Non-pigmented ciliary epithelial cell (primary cell): ENCODE results near the gene MARF1.
"Not testable (repeated sequence)": the region's sequence is repeated elsewhere in the genome, so short reads cannot be mapped to it uniquely, and the experiment has no call there.

Experiments used
- DNase-seq: peaks from one replicate; pipeline ENCODE4 v3.0.0-alpha.2; 2010; ENCODE audit warnings: low read depth

Gene MARF1, protein sequence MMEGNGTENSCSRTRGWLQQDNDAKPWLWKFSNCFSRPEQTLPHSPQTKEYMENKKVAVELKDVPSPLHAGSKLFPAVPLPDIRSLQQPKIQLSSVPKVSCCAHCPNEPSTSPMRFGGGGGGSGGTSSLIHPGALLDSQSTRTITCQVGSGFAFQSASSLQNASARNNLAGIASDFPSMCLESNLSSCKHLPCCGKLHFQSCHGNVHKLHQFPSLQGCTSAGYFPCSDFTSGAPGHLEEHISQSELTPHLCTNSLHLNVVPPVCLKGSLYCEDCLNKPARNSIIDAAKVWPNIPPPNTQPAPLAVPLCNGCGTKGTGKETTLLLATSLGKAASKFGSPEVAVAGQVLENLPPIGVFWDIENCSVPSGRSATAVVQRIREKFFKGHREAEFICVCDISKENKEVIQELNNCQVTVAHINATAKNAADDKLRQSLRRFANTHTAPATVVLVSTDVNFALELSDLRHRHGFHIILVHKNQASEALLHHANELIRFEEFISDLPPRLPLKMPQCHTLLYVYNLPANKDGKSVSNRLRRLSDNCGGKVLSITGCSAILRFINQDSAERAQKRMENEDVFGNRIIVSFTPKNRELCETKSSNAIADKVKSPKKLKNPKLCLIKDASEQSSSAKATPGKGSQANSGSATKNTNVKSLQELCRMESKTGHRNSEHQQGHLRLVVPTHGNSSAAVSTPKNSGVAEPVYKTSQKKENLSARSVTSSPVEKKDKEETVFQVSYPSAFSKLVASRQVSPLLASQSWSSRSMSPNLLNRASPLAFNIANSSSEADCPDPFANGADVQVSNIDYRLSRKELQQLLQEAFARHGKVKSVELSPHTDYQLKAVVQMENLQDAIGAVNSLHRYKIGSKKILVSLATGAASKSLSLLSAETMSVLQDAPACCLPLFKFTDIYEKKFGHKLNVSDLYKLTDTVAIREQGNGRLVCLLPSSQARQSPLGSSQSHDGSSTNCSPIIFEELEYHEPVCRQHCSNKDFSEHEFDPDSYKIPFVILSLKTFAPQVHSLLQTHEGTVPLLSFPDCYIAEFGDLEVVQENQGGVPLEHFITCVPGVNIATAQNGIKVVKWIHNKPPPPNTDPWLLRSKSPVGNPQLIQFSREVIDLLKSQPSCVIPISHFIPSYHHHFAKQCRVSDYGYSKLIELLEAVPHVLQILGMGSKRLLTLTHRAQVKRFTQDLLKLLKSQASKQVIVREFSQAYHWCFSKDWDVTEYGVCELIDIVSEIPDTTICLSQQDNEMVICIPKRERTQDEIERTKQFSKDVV (N-terminal part only)

DNA sequence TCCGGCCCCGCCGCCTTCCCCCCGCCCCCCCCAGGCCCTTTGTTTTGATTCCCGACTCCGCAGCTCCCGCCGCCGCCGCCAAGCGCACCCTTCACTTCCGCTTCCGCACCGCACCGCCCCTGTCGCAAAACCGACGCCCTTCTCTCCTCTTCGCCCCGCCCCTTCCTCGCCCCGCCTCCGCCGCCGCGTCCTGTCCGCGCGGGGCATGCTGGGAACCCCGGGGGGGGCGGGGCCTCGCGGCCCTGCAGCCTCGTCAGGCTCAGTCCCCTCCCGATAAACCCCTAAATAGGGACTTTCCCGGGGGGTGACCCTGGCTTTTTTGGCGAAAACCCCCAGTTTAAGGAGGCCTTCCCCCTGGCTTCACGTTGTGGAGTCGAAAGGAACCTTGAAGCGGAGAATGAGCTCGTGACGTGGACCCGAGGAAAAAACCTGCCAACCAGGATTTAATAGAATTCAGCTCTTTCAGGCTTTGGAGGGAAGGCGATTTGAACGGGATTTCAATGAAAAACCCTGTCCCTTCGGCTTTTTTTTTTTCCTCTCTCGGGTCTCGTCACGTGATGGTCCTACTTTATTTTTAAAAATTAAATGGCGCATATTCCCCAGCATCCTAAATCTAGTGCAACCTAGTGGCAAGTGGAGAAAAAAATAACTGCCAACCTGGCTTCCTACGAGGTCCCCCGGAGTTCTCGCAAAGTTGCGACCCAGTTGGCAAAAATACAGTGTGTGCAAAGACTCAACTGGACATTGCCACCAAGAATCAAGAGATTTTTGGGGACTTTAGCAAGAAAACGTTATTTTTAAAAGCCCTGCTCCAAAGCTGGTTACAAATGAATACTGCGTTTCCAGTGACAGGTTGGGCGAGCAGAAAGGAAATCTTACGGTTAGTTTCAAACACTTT lies at the start of gene MARF1:
TSS of gene MARF1 (minus strand) at position 107 of the 898 bp plus-strand sequence. CDS start 3,921 bp downstream, outside the sequence.
- DNase-seq, result peak; percentile 47

DNA sequence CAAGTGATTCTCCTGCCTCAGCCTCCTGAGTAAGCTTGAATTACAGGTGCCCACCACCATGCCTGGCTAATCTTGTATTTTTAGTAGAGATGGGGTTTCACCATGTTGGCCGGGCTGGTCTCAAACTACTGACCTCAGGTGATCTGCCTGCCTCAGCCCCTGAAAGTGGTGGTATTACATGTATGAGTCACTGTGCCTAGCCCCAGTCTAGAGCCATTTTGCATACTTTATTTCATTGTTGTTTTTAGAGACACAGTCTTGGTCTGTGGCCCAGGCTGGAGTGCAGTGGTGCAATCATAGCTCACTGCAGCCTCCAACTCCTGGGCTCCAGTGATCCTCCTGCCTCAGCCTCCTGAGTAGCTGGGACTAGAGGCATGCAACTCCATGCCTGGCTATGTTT lies 49.6 kb upstream of the MARF1 start:
- DNase-seq, result not testable (repeated sequence)

DNA sequence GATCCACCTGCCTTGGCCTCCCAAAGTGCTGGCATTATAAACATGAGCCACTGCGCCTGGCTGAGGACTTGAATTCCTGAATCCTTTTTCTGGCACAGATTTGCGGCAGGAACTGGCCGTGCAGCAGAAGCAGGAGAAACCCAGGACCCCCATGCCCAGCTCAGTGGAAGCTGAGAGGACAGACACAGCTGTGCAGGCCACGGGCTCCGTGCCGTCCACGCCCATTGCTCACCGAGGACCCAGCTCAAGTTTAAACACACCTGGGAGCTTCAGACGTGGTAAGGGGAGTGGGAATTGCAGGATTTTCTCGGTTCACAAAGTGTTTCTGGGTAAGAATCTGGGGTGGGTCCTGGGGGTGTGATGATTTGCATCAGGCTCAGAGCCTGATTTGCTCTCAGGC lies 48.1 kb upstream of the MARF1 start:
- no peak for DNase-seq

DNA sequence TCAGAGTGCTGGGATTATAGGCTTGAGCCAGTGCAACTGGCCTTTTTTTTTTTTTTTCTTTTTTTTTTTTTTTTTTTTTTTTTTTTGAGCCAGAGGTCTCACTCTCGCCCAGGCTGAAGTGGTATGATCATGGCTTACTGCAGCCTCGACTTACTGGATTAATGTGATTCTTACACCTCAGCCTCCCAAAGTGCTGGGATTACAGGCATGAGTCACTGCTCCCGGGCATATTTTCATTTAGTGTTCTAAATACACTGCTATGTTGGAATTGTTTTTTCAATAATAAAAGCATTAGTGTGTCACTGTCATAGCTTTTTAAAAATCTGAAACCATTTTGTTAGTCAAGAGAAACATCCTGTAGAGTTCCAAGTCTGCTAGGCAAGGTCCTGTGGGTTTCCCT lies 47.3 kb upstream of the MARF1 start:
- no peak for DNase-seq

DNA sequence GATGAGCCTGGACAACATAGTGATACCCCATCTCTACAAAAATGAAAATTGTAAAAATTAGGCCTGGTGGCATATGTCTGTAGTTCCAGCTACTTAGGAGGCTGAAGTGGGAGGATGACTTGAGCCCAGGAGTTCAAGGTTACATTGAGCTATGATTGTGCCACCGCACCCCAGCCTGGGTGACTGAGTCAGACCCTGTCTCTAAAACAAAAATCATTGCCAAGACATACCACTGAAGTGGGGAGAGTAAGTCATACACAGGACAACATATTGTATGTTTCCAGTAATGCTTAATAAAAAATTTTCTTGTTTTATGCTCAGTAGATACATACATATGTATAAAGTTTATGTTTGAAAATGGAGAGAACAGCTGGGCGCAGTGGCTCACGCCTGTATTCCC lies 46.3 kb upstream of the MARF1 start:
- no peak for DNase-seq

DNA sequence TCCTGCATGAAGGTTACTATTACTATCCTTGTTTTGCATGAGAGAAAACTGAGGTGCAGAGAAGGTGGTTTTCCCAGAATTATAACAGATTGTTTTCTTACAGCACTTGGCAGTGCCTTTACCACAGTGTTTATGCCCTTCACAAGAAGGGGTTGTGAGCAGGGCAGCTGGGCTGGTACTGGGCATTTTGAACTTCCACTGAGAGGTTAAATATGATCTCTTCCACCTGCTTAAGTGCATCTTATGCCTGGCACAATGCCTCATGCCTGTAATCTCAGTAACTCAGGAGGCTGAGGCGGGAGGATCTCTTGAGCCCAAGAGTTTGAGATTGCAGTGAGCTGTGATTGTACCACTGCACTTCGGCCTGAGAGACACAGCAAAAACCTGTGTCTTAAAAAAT lies 43.3 kb upstream of the MARF1 start:
- no peak for DNase-seq

DNA sequence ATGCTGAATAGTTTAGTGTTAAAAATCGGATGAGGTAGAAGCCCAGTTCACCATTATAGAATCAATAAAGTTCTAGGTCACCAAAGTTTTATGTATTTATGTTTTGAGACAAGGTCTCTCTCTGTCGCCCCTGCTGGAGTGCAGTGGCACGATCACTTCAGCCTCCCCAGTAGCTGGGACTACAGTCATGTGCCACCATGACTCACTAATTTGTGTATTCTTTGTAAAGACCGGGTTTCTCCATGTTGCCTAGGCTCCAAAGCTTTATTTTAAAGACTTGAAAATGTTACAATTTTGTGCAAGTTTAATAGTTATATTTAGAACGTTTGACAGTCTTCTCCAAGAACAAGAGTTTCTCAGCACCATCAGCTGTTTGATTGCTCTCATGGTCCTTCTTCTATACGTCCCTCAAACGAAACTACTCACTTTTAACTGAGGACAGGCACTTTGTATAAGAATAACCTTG lies 39.2 kb upstream of the MARF1 start:
- no peak for DNase-seq

DNA sequence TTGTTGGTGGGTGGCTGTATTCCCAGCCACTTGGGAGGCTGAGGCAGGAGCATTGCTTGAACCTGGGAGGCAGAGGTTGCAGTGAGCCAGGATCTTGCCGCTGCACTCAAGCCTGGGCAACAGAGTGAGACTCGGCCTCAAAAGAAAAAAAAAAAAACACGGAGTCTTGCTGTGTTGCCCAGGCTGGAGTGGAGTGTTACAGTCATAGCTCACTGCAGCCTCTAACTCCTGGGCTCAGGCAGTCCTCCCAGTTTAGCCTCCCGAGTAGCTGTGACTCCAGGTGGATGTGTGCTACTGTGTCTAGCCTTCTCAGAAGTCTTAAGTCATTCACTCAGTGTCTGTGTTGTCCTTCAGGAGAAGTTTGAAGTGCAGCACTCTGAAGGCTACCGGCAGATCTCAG lies 34.5 kb upstream of the MARF1 start:
- DNase-seq, result no peak

DNA sequence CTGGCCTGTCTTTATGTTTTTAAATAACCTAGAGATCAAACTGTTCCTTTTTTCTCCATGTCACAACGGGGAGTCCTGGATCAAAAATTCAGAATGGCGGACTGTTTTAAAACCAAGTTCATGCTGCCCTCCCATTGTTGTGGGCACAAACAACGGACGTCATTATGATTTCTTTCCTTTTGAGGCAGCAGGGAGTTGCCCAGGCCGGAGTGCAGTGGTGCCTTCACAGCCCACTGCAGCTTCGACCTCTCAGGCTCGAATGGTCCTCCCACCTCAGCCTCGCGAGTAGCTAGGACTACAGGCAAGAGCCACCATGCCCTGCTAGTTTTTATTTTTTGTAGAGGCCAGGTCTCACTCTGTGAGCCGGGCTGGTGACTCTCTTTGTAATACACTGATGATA lies 33.6 kb upstream of the MARF1 start:
- DNase-seq, result no peak

DNA sequence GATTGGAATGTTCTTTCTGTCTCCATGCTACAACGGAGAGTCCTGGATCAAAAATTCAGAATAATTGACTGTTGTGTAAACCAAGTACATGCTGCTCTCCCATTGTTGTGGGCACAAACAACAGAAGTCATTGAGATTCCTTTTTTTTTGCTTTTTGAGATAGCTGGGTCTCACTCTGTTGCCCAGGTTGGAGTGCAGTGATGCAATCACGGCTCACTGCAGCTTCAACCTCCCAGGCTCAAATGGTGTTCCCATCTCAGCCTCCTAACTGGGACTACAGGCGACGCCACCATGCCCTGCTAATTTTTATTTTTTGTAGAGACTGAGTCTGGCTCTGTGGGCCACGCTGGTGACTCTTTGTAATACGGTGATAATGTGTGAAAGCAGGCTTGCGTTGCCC lies 31.6 kb upstream of the MARF1 start:
- no peak for DNase-seq

DNA sequence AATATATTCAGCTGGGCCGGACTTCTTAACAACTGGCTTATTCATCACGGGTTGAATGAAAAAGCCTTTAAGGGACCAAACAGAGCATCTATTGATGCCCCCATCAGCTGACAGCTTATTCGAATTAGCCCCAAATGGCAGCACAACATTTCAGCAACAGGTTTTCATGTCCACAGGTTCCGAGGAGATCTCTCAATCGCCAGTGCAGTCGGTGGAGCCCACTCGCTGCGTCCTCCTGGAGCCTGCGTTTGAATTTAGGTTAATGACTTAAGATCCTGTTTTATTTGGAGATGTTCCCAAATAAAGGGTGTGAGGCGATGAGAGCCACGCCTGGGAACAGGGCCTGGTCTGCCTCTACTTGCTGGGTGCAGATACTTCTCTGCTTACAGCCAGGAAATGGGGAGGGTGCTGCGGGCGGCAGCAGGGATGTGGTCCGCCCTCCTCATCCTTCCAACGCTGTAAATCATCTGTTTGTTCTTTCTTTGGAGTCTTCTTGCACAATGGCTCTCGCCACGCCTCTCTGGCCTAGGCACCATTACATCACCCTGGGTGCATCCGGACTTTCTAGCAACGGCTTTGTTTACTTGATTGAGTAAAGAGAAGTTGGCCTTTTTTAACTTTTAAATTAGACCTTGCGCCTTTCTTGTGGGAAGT lies 29.7 kb upstream of the MARF1 start:
- DNase-seq, result peak; percentile 78

DNA sequence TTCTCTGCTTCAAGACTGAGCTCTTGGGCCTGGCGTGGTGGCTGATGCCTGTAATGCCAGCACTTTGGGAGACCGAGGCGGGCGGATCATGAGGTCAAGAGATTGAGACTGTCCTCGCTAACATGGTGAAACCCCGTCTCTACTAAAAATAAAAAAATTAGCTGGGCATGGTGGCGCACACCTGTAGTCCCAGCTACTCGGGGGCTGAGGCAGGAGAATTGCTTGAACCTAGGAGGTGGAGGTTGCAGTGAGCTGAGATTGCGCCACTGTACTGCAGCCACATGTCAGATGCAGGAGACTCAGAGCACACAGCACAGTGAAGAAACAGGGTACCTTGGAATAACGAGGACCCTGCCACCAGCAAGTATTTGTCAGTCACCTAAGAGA lies 29.2 kb upstream of the MARF1 start:
- DNase-seq, result not testable (repeated sequence)

DNA sequence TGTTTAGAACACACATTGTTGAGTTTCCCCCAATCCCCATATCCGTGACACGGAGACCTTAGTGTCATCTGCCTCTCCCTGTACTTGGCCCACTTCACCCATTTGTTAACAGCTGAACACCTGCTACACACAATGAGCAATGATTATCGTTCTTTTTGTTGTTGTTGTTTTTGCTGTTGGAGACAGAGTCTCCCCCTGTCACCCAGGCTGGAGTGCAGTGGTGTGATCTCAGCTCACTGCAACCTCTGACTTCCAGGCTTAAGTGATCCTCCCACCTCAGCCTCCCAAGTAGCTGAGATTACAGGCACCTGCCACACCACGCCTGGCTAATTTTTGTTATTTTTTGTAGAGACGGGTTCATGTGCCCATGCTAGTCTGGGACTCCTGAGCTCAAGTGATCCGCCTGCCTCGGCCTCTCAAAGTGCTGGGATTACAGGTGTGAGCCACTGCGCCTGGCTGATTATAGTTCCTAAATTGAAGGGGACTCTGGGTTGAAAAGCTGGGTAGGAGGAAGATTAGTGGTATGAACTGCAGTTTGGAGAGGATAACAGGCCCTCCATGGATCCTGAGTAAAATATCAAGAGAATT lies 28.7 kb upstream of the MARF1 start:
- DNase-seq, result no peak

DNA sequence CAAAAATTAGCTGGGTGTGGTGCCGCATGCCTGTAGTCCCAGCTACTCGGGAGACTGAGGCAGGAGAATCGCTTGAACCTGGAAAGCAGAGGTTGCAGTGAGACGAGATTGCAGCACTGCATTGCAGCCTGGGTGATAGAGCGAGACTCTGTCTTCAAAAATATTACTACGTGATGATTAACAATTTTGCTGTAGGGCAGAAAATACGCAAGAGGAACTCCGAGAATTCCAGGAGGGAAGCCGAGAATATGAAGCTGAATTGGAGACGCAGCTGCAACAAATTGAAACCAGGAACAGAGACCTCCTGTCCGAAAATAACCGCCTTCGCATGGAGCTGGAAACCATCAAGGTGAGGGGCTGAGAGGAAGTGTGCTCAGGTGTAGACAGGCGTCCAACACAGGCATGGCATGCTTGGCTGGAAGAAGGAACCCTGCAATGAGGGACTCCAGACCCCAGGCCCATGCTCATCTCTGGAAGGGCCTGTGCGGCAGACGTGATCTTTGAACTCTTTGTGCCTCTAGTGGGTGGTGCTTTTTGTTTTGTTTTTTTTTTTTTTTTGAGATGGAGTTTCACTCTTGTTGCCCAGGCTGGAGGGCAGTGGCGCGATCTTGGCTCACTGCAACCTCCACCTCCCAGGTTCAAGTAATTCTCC lies 24.3 kb upstream of the MARF1 start:
- DNase-seq, result no peak

DNA sequence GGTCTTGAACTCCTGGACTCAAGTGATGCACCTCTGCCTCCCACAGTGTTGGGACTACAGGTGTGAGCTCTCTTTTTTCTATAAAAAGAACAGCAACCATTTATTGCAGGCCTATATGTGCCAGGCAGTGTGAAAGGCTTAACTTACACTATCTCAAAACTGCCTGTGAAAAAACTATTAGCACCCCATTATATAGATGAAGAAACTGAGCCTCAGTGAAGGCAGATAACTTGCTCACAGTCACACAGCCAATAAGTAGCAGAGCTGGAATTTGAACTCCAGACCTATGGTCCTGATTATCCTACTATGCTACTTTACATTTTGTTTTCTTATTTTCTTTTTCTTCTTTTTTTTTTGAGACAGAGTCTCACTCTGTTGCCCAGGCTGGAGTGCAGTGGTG lies 22.2 kb upstream of the MARF1 start:
- DNase-seq, result no peak

DNA sequence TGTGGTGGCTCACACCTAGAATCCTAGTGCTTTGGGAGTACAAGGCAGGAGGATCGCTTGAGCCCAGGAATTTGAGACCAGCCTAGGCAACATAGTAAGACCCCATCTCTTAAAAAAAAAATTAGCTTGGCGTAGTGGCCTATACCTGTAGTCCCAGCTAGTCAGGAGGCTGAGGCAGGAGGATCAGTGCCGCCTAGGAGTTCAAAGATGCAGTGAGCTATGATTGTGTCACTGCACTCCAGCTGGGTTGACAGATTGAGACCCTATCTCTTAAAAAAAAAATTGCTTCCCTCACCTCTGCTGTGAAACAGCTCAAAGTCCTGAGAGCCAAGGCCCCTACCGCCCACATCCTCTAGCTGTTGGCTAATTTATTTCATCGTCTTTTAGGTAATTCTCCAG lies 17.2 kb upstream of the MARF1 start:
- no peak for DNase-seq

DNA sequence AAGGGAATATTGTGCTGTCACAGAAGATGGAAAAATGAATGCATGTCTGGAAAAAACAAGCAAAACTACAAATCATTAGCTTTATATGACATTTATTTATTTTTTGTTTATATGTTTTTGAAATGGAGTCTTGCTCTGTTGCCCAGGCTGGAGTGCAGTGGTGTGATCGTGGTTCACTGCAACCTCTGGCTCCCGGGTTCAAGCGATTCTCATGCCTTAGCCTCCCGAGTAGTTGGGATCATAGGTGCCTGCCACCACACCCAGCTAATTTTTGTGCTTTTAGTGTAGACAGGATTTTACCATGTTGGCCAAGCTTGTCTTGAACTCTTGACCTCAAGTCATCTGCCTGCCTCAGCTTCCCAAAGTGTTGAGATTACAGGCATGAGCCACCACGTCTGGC lies 15.6 kb upstream of the MARF1 start:
- no peak for DNase-seq

DNA sequence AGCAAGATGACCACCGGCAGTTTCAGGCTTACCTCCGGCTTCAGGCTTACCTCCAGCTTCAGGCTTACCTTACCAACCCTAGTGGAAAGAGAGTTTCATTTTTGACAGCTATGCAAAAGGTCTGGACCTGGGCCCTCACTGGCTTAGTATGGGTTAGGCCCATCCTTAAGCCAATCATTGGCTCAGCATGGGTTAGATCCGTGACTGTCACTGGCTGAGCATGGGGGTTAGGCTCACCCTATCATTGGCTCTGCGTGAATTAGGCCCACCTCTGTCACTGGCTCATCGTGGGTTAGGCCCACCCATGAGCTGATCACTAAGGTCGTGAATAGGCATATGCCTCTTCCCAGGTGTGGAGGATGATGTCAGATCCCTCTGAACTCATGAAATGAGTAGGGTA lies 15.2 kb upstream of the MARF1 start:
- no peak for DNase-seq

DNA sequence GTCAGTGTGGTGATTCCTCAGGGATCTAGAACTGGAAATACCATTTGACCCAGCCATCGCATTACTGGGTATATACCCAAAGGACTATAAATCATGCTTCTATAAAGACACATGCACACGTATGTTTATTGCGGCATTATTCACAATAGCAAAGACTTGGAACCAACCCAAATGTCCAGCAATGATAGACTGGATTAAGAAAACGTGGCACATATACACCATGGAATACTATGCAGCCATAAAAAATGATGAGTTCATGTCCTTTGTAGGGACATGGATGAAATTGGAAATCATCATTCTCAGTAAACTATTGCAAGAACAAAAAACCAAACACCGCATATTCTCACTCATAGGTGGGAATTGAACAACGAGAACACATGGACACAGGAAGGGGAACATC lies 12.6 kb upstream of the MARF1 start:
- not testable (repeated sequence) for DNase-seq

DNA sequence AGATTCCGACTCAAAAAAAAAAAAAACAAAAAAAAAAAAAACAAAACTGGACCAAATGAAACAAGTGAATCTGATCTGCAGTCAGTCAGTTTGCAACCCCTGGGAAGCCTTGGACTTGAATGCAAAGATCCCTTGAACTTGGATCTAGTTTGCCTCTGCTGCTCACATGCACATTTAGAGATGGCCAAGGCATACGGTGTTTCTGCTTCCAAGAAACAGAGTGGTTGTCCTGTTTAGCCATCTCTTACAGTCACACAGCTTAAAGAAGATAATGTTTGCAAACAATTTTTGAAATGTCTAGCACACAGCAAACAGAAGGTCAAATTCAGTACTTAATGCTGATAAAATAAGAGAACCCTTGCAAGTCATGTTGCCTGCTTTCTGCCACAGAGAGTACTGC lies 11.6 kb upstream of the MARF1 start:
- no peak for DNase-seq
